ENCODE data around the gene BMPER. TPM values are rescaled to one million over a fixed set of nuclear protein-coding genes. Genes with fewer than 3 reads are reported as not detected.

The BMPER gene
- total and polyA plus RNA-seq, 12 donors = 0.29 to 1.9 (median 0.85) TPM; not detected in 2

DNA sequence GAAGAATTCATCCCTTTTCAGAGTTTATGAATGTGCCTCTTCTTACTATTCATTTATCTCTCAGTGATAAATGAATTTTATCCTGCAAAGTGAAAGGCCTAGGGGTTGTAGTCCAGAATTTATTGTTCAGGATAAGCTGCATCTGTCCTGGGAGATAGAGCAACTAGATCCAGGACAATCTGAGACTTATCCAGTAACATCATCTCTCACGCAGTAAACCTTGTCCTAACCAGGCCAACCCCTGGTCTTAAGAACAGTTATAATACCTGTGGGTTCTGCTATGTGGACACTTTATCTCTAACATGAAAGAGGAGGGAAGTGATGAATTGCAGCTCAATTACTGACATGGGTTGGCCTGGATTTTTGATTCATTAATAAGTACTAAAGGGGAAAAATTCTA lies 287.6 kb downstream of the BMPER start:
- Histone ChIP-seq H3K36me3 (replicated peaks in 1 of 2) (no peaks in the 10 kb centered on the region), H3K9me3 (replicated peaks in 1 of 3) (no peaks in the 10 kb centered on the region), H3K4me3 (no peak overlapping the region), H3K4me1 (replicated peaks in 1 of 2) (no peaks in the 10 kb centered on the region), H3K27me3 (no peaks in the 10 kb centered on the region), H3K27ac (no peak overlapping the region)
- 82 to 100% (median 96%) methylated on average over 1 of the region's 1 CpG for WGBS, 4 donors
- DNase-seq = no peak
- TF ChIP-seq, protein P1, sequence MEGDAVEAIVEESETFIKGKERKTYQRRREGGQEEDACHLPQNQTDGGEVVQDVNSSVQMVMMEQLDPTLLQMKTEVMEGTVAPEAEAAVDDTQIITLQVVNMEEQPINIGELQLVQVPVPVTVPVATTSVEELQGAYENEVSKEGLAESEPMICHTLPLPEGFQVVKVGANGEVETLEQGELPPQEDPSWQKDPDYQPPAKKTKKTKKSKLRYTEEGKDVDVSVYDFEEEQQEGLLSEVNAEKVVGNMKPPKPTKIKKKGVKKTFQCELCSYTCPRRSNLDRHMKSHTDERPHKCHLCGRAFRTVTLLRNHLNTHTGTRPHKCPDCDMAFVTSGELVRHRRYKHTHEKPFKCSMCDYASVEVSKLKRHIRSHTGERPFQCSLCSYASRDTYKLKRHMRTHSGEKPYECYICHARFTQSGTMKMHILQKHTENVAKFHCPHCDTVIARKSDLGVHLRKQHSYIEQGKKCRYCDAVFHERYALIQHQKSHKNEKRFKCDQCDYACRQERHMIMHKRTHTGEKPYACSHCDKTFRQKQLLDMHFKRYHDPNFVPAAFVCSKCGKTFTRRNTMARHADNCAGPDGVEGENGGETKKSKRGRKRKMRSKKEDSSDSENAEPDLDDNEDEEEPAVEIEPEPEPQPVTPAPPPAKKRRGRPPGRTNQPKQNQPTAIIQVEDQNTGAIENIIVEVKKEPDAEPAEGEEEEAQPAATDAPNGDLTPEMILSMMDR (IDR thresholded peaks at IDR 0.05) = no peak
- no peak for TF ChIP-seq POLR2A (IDR thresholded peaks at IDR 0.05)
- intact Hi-C loops (cut with DNase I) = no loop called here

DNA sequence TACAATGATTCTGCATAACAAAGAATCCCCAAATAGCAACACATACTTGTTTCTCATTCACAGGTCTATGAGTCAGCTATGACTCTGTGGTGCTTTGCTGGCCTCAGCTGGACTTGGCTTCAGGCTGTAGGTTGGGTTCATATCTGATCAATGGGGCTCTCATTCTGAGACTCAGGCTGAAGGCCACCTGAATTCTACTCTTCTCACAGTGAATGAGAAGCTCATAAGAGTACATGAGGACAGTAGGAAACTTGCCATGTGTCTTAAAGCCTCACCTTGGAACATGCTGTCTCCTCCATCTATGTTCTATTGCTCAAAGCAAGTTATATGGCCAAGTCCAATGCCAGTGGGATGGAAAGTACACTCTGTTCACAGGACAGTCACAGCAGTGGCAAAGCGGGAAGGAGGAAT lies 292.9 kb downstream of the BMPER start:
- H3K27me3 ChIP-seq = no peaks in the 10 kb centered on the region
- DNase-seq = no peak
- no peaks in the 10 kb centered on the region for H3K36me3 ChIP-seq (replicated peaks in 1 of 2)
- H3K4me3 ChIP-seq = no peak overlapping the region
- TF ChIP-seq POLR2A (IDR thresholded peaks at IDR 0.05) = no peak
- TF ChIP-seq, protein P1 (IDR thresholded peaks at IDR 0.05) = no peak
- intact Hi-C loops (cut with DNase I) = no loop called here
- H3K4me1 ChIP-seq (replicated peaks in 1 of 2) = no peaks in the 10 kb centered on the region
- H3K27ac ChIP-seq = no peak overlapping the region
- no peaks in the 10 kb centered on the region for H3K9me3 ChIP-seq (replicated peaks in 1 of 3)
- 85 to 92% (median 89%) methylated on average over 1 of the region's 1 CpG for WGBS, 4 donors

All from adrenal gland (tissue), 12 donors.